Stimulated activated CD8-positive, alpha-beta memory T cell treated with anti-CD3 and anti-CD28 coated beads, Interleukin-7, amount 100 ng/mL, for 4 hours (primary cell): ENCODE measurements around the gene IRX5.

Experiments
- DNase-seq, 2 donors: peaks; one replicate each; pipeline ENCODE4 v3.0.0-alpha.2; 2020; ENCODE audit warnings: low read depth in 2 of 2

IRX5 gene

GRCh38 chr16:54947616-54948015 lies 17.0 kb downstream of the IRX5 start:
- DNase-seq = no peak

- DNase-seq = no peak
These were observed 21.5 kb downstream of the IRX5 start for GRCh38 chr16:54952195-54952594.

GRCh38 chr16:54953461-54953860 lies 22.8 kb downstream of the IRX5 start:
- no peak for DNase-seq

- no peak for DNase-seq
These were observed 23.6 kb downstream of the IRX5 start for GRCh38 chr16:54954220-54954619.

- no peak for DNase-seq
These were observed 25.1 kb downstream of the IRX5 start for GRCh38 chr16:54955757-54956156.

GRCh38 chr16:54957403-54958166 lies 26.9 kb downstream of the IRX5 start:
- DNase-seq = no peak

- DNase-seq = no peak
These were observed 31.4 kb downstream of the IRX5 start for GRCh38 chr16:54962045-54962444.

GRCh38 chr16:54964239-54964638 lies 33.6 kb downstream of the IRX5 start:
- DNase-seq = no peak

GRCh38 chr16:54965464-54965863 lies 34.8 kb downstream of the IRX5 start:
- no peak for DNase-seq

GRCh38 chr16:54968011-54968410 lies 37.3 kb downstream of the IRX5 start:
- no peak for DNase-seq

- DNase-seq = no peak
These were observed 38.1 kb downstream of the IRX5 start for GRCh38 chr16:54968784-54969183.

- no peak for DNase-seq
These were observed 39.4 kb downstream of the IRX5 start for GRCh38 chr16:54970016-54970415.

- no peak for DNase-seq
These were observed 43.7 kb downstream of the IRX5 start for GRCh38 chr16:54974367-54974766.

- DNase-seq = no peak
These were observed 46.1 kb downstream of the IRX5 start for GRCh38 chr16:54976651-54977200.

GRCh38 chr16:54977211-54977610 lies 46.5 kb downstream of the IRX5 start:
- DNase-seq = no peak

GRCh38 chr16:54980821-54981220 lies 50.2 kb downstream of the IRX5 start:
- no peak for DNase-seq
